ENCODE data around the gene AGFG2.

The AGFG2 gene

DNA sequence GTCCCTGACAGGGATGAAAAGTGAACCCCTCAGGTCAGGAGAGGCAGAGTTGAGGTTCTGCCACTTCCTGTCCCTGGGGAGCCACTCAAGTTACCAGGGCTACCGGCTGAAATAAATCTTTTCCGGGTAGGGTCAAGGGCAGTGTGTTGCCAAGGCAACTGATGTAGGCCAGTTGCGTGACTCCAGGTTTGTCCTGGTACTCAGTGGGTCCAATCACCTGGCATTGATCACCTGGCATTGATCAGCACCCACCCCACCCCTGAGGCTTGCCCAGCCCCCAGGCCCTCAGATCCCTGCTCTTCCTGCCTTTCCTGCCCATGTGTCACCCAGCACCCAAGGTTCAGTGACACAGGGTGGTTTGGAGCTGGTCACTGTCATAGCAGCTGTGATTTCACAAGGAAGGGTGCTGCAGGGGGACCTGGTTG is 28.8 kb downstream of the AGFG2 start:
- TF ChIP-seq SPI1 (IDR thresholded peaks at IDR 0.05; ENCODE audit: borderline replicate concordance, low read depth) = no peak
- TF ChIP-seq, protein P1, sequence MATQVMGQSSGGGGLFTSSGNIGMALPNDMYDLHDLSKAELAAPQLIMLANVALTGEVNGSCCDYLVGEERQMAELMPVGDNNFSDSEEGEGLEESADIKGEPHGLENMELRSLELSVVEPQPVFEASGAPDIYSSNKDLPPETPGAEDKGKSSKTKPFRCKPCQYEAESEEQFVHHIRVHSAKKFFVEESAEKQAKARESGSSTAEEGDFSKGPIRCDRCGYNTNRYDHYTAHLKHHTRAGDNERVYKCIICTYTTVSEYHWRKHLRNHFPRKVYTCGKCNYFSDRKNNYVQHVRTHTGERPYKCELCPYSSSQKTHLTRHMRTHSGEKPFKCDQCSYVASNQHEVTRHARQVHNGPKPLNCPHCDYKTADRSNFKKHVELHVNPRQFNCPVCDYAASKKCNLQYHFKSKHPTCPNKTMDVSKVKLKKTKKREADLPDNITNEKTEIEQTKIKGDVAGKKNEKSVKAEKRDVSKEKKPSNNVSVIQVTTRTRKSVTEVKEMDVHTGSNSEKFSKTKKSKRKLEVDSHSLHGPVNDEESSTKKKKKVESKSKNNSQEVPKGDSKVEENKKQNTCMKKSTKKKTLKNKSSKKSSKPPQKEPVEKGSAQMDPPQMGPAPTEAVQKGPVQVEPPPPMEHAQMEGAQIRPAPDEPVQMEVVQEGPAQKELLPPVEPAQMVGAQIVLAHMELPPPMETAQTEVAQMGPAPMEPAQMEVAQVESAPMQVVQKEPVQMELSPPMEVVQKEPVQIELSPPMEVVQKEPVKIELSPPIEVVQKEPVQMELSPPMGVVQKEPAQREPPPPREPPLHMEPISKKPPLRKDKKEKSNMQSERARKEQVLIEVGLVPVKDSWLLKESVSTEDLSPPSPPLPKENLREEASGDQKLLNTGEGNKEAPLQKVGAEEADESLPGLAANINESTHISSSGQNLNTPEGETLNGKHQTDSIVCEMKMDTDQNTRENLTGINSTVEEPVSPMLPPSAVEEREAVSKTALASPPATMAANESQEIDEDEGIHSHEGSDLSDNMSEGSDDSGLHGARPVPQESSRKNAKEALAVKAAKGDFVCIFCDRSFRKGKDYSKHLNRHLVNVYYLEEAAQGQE (IDR thresholded peaks at IDR 0.05; ENCODE audit: insufficient replicate concordance, low read depth) = no peak
- no peak for TF ChIP-seq GABPA (IDR thresholded peaks at IDR 0.05; ENCODE audit: low read depth)
- no peak overlapping the region for H3K4me3 ChIP-seq (replicated peaks; ENCODE audit: insufficient read depth, low read length)
- DNase-seq (ENCODE audit: low read depth in 1 of 2, low spot score in 1 of 2) = no peak
- H3K27ac ChIP-seq (replicated peaks) = no peak overlapping the region
- H3K27me3 ChIP-seq (ENCODE audit: insufficient read depth, poor library complexity, severe bottlenecking) = peaks cover 3% of the 10 kb centered on the region

DNA sequence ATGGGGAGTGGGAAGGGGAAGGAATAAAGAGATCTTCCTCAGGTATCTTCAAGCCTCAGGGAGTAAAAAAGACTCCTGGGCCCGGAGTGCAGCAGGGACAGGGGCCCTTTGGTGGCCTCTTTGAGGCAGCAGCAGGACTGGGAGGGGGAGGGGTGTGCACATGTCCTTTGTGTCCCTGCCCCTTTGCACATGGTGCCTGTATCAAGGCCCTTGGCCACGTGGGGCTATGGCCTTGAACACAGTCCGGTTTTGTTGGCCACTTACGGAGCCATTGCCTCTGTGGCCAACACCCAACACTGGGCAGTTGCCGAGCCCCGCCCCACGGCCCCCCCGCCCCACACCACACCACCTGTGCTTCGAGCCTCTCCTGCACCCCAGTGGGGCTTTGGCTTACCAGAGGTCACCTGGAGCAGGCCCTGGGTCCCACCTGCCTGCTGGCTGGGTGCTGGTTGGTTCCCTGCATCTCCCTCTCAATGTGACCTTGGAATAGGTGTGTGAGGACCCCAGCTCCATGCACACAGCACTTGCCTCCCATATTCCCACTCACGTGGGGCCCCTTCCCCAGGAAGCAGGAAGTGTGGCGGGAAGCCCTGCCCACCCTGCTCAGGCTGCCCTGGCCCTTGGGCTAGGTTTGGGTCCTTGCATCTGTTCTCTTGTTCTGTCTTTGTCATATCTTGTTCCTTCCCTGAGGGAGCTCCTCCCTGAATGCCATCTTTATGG is 29.3 kb downstream of the AGFG2 start:
- peaks cover 3% of the 10 kb centered on the region for H3K27me3 ChIP-seq (ENCODE audit: insufficient read depth, poor library complexity, severe bottlenecking)
- H3K27ac ChIP-seq (replicated peaks) = no peak overlapping the region
- TF ChIP-seq SPI1 (IDR thresholded peaks at IDR 0.05; ENCODE audit: borderline replicate concordance, low read depth) (no peak), POLR2AphosphoS5 (IDR thresholded peaks at IDR 0.05; ENCODE audit: low read depth) (no peak), GABPA (IDR thresholded peaks at IDR 0.05; ENCODE audit: low read depth) (no peak)
- TF ChIP-seq, protein P1 (IDR thresholded peaks at IDR 0.05; ENCODE audit: insufficient replicate concordance, low read depth) = no peak
- TF ChIP-seq, protein P2, sequence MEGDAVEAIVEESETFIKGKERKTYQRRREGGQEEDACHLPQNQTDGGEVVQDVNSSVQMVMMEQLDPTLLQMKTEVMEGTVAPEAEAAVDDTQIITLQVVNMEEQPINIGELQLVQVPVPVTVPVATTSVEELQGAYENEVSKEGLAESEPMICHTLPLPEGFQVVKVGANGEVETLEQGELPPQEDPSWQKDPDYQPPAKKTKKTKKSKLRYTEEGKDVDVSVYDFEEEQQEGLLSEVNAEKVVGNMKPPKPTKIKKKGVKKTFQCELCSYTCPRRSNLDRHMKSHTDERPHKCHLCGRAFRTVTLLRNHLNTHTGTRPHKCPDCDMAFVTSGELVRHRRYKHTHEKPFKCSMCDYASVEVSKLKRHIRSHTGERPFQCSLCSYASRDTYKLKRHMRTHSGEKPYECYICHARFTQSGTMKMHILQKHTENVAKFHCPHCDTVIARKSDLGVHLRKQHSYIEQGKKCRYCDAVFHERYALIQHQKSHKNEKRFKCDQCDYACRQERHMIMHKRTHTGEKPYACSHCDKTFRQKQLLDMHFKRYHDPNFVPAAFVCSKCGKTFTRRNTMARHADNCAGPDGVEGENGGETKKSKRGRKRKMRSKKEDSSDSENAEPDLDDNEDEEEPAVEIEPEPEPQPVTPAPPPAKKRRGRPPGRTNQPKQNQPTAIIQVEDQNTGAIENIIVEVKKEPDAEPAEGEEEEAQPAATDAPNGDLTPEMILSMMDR (IDR thresholded peaks at IDR 0.05; ENCODE audit: insufficient read depth, low read length) = no peak
- DNase-seq (ENCODE audit: low read depth in 1 of 2, low spot score in 1 of 2) = no peak
- no peak overlapping the region for H3K4me3 ChIP-seq (replicated peaks; ENCODE audit: insufficient read depth, low read length)

DNA sequence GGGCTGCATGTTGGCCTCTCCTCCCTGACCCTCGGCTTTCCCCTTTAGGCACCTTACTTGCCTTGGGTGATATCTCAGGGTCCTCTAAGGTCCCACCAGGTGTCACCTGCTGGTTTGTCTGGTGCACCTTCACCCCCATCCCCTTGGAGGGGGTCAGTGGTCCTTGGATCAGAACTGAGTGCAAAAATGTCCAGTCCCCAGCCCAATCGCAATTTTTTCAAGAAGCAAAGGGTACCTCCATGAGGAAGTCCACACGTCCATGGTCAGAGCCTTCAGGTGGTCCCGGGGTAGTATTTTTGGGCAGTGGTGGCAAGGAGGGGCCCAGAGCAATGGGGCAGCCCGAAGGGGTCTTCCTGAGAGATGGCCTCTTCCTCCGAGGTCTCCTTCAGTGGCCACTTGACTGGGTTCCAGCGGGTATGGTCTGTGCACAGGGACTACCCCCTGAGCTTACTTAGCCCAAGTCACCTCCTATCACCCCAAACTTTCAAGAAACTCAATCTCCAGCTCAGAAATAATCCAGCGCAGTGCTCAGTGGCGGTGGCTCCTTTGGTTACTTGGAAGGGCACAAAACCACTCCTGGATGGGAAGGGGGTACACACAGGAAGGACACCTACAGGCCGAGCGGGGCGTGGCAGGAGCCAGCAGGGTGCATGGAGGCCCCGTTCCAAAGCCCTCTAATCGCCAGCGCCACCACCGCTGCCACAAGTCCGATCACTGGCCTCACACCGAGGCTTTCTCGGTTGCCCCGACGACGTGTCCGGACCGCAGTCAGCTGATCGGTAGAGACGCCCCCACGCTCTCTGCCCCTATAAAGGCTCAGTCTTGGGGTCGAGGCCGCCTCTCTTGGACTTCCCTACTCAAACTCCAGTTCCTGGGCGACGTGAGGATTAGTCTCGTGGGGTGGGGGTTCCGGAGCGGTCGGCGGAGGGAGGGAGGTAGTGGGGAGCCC is 30.2 kb downstream of the AGFG2 start:
- TF ChIP-seq SPI1 (IDR thresholded peaks at IDR 0.05; ENCODE audit: borderline replicate concordance, low read depth) (no peak), GABPA (IDR thresholded peaks at IDR 0.05; ENCODE audit: low read depth) (no peak), POLR2AphosphoS5 (IDR thresholded peaks at IDR 0.05; ENCODE audit: low read depth) (no peak; the same call in 1 of the 2 replicates)
- TF ChIP-seq, protein P2 (IDR thresholded peaks at IDR 0.05; ENCODE audit: insufficient read depth, low read length) = no peak
- TF ChIP-seq, protein P1 (IDR thresholded peaks at IDR 0.05; ENCODE audit: insufficient replicate concordance, low read depth) = no peak
- Histone ChIP-seq H3K27ac (replicated peaks) (no peak overlapping the region), H3K4me3 (replicated peaks; ENCODE audit: insufficient read depth, low read length) (no peak overlapping the region), H3K27me3 (ENCODE audit: insufficient read depth, poor library complexity, severe bottlenecking) (peaks cover 3% of the 10 kb centered on the region)
- peak in 1 of 2 experiments; percentile 44 for DNase-seq (ENCODE audit: low read depth in 1 of 2, low spot score in 1 of 2)

Measured in HL-60 (cell line).